ENCODE results near the gene MTCH1.

DNA sequence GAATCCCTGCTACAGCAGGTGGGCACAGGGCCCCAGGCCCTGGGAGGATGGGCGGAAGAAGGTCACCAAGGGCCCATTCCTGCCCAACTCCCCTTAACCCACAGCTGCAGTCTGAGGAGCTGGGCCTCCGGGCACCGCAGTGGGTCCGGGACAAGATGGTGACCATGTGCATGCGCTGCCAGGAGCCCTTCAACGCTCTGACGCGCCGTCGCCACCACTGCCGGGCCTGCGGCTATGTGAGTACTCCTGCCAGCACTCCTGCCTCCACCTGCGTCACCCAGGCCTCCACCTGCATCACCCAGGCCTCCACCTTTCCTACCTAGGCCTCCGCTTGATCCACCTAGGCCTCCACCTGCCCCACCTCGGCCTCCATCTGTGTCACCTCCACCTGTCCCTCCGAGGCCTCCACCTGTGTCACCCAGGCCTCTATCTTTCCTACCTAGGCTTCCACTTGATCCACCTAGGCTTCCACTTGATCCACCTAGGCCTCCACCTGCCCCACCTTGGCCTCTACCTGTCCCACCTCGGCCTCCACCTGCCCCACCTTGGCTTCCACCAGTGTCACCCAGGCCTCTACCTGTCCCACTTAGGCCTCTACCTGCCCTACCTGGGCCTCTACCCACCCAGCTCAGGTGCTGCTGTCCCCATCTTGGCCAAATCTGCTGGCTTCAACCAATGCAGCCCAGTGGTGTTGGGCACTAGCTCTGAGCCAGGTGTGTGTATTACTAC lies 36.3 kb upstream of the MTCH1 start:
- no peak for TF ChIP-seq EP300 (IDR thresholded peaks at IDR 0.05; ENCODE audit: borderline replicate concordance)
- no peak for TF ChIP-seq TAF1 (IDR thresholded peaks at IDR 0.05; ENCODE audit: low read depth)
- TF ChIP-seq CEBPB (IDR thresholded peaks at IDR 0.05), result no peak
- TF ChIP-seq USF1 (IDR thresholded peaks at IDR 0.05), result no peak
- no peak for TF ChIP-seq NFIC (IDR thresholded peaks at IDR 0.05)
- no peak for TF ChIP-seq MAX (IDR thresholded peaks at IDR 0.05)
- no peak for TF ChIP-seq TEAD4 (IDR thresholded peaks at IDR 0.05)
- TF ChIP-seq REST (IDR thresholded peaks at IDR 0.05; ENCODE audit: low read depth), result no peak
- no peak for TF ChIP-seq YY1 (IDR thresholded peaks at IDR 0.05; ENCODE audit: low read depth)
- no peak for TF ChIP-seq ZBTB7A (IDR thresholded peaks at IDR 0.05; ENCODE audit: low read depth)
- TF ChIP-seq TCF12 (IDR thresholded peaks at IDR 0.05; ENCODE audit: low read depth), result no peak
